ENCODE data around the gene ATP5PB. TPM values are rescaled to one million over a fixed set of nuclear protein-coding genes. Genes with fewer than 3 reads are reported as not detected.

The ATP5PB gene
- total RNA-seq, 1 donor from 2014 or later = 112 TPM

DNA sequence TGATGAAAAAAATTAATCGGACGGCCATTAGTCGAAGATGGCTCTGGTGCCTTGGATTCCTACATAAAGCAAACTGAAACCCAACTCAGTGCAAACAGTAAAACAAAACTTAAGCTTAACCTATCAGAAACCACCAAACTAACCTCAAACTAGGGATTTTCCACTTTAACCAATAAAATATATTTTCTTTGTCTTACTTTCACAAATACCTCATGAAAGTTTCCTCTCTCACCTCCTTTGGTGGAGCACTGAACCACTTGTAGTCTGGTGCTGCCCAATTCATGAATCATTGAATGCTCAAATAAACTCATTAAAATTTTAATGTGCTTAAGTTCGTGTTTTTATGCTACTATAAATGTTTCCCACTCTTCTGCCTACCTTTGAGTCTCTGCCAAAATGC lies 47.1 kb downstream of the ATP5PB start:
- intact Hi-C loops (cut with DNase I) = no loop called here
- no peak for DNase-seq (ENCODE audit: low spot score)
- no peak for ATAC-seq

DNA sequence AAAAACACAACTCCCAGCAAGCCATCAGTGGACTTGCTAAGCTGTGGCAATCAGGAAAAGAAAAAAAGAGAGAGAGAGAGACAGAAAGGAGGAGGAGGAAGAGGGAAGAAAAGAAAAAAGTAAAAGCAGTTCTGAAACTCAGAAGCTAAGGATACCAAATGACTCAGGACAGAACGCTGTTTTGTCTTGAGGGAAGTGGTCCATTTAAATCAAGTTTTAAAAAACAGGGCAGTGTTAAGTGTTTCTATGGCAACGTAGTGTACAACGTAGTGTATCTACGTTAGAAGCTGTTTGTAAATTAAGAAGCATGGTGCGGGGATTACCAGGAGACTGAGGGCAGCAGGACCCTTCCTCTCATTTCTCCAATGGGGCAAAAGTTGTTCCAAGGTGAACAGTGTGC lies 48.3 kb downstream of the ATP5PB start:
- ATAC-seq = no peak
- intact Hi-C loops (cut with DNase I) = no loop called here
- DNase-seq (ENCODE audit: low spot score) = no peak

DNA sequence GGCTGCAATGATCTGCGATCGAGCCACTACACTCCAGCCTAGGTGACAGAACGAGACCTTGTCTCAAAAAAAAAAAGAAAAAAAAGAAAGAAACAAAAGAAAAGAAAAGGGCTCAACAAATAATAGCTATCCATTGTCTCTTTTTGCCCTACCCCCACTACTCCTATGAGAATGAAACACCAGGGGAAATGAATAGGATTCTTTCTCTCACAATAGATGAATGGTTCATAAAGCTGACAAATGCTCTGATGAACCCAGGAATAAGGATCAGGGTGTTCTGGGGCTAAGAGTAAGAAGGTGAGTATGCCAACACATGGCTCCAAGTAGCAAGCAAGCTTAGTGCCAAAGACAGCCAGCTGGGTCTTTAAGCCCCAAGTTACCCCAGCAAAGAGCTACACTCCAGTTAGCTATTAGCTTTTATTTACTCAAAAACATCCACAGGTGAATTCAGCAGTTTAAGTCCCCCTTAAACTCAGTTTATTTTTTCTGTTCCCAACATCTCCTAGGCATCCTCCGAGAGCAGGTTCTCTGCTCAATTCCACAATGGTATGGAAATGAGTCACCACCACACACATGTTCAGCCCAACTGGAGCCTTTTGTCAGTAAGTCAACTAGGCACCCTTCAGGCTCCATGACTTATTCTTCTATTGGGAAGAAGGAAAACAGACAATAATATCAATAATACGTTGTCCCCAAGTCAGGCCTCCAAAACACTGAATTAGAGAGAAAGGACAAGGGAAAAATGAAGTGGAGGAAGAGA lies 49.9 kb downstream of the ATP5PB start:
- intact Hi-C loops (cut with DNase I) = no loop called here
- ATAC-seq (no peak), DNase-seq (ENCODE audit: low spot score) (no peak)

DNA sequence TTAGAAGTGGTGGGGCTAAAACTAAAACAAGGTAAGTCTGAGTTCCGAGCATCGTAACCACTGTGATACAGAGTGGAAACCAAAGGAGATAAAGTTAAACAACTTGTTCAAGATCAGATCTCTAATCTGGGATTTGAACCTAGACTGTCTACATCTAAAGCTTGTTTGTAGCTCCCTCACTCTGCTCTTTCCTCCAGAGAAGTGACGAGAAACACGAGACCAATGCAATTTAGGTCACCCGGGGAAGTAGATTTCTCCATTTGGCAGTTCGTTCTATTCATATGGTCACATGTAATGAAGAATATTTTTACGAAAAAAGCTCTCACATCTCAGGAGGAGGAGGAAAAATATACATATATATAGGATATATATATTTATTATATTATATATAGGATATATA lies 52.4 kb downstream of the ATP5PB start:
- ATAC-seq = no peak
- intact Hi-C loops (cut with DNase I) = loop anchor here (10.0 kb wide), 1 partner anchor 243 kb away; no protein-coding TSS in a partner anchor
- no peak for DNase-seq (ENCODE audit: low spot score)

DNA sequence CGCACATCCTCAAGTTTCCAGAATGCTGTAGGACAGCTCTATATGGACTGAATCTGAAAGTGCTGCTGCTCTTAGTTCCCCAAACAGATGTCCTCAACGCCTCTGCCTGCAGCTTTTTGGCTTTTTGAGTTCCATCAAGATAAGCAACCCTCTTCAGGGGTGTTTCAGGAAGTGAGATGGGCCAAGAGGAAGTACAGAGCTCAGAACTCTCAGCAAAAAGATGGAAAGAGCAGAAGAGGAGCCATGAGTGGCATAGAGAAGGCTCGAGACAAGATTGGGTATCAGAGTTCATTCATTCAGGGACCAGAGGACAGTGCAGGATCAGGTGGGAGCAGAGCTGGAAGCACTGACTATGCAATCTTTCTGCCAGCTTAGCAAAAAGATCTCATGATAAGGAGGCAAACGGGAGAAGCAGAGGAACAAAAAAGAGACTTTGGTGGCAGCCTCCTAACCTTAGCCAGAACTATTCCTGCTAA lies 54.4 kb downstream of the ATP5PB start, which contains the start of the genes ADORA3 and TMIGD3:
Gene ADORA3 (minus strand): TSS at position 49 of the 476 bp plus-strand sequence. CDS start 279 bp downstream, outside the sequence.
Gene TMIGD3 (minus strand): TSS at position 49 of the 476 bp plus-strand sequence. CDS start 279 bp downstream, outside the sequence.
- ATAC-seq = no peak
- intact Hi-C loops (cut with DNase I) = loop anchor here (10.0 kb wide), 1 partner anchor 241 kb away; no protein-coding TSS in a partner anchor
- DNase-seq (ENCODE audit: low spot score) = no peak

DNA sequence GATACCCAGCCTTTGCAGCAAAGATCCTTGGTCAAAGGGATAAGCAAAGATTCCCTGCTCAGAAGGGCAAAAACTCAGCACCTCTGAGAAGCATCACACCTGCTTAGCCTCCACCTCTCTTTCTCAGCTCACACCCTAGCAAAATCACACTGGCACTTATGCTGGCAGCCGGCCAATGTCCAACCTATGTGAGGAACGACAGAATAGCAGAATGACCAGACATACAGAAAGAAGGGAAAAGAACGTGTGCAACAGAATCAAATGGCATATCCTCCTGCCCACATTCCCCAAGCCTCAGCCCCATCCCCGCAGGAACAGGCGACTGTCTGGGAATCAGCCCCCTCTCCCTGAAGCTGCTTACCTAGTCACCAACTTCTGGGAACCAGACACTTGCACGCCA lies 54.8 kb downstream of the ATP5PB start:
- intact Hi-C loops (cut with DNase I) = loop anchor here (10.0 kb wide), 1 partner anchor 241 kb away; no protein-coding TSS in a partner anchor
- DNase-seq (ENCODE audit: low spot score) (no peak), ATAC-seq (no peak)

DNA sequence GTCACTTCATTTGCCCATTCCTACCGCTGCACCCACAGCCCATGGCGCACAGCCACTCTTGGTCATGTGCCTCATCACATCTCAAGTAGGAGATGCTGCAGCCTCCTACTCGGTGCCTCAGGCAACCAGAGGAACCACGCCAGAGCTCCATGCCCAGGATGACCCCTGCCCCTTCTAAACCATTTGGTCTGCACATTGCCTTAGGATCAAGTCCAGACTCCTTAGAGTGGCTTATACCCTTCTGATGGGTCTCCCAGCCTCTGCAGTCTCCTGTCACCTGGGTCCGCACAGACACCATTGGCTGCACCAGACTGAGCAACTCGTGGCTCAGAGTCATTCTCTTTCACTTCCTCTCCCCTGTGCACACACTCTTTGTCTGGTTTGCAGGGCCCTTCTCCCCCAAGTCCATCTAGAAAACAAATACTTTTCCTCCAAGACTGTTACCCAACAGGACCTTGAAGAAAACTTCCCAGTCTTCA lies 56.4 kb downstream of the ATP5PB start:
- DNase-seq (ENCODE audit: low spot score) (no peak), ATAC-seq (no peak)
- intact Hi-C loops (cut with DNase I) = loop anchor here (5.0 to 10.0 kb wide), 2 partner anchors 147 to 239 kb away; no protein-coding TSS in a partner anchor

DNA sequence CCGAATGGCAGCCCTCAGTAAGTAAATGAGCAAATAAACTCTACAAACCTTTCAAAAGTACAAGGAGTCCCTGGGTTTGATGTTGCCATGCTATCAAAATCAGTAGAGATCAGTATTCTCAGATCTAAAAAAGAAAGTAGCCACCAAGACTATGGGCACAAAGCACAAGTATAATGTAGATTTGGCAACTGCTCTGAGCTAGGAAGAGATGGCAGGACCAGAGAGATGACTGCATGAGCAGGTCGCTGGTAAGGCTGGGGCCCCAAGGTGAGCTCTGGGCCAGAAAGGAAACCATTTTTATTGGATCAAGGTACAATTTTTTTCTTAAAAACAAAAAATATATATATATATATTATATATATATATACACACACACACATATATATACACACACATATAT lies 57.3 kb downstream of the ATP5PB start:
- intact Hi-C loops (cut with DNase I) = loop anchor here (5.0 to 10.0 kb wide), 2 partner anchors 146 to 238 kb away; no protein-coding TSS in a partner anchor
- DNase-seq (ENCODE audit: low spot score) = no peak
- no peak for ATAC-seq

DNA sequence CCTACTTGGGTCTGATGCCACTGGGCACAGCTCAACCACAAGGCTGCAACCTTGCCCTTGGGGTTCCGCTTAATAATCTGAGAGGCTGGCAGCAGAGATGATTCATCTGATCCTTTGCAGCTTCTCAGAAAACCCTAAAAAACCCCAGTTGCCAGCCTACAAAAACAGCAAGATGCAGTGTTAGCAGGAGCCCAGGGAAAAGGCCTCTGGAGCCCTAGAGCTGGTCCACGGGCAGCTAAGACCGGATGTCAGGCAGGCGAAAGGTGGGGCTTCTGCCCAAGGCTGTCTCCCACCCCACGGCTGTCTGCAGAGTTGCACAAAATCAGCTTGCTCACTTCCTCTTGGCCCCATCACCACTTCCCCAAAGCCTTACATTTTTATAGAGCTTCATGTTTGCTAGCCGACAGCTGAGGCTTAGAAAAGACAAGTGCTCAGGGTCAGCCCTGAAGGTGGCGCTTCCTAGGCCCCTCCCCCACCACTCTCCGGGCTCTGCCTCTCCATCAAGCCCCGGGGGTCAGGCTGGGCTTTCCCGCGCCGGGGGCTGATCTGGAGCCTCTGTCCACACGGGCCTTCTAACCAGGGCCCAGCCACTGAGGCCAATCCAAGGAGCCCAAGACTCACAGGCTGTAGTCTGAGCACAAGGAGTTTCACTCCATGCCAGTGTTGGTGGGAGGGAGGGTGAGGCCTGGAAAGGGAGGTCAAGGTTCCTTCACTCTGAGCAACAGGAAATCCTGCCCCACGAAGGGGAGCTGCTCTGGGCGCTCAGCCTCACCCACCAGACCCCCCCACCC lies 58.3 kb downstream of the ATP5PB start:
- peak; percentile 87 for DNase-seq (ENCODE audit: low spot score)
- peak; percentile 87 for ATAC-seq
- intact Hi-C loops (cut with DNase I) = loop anchor here (5.0 to 10.0 kb wide), 2 partner anchors 145 to 237 kb away; no protein-coding TSS in a partner anchor

DNA sequence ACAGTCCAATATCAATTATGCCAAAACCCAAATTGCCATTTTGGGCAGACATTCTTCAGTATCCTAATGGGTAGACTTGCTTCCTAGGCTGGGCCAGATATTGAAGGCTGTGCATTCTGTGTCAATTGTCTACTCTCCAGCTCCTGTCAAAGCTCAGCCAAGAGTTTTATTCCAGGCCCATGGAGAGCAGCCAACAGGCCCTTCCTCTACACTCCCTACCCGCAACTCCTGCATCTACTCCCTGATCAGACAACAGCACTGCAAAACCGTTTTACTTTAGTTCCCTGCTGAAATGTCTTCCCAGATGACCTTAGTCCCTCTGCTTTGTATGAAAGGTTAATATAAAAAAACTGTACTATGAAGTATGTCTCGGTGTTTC lies 60.7 kb downstream of the ATP5PB start:
- DNase-seq (ENCODE audit: low spot score) (no peak), ATAC-seq (no peak)
- intact Hi-C loops (cut with DNase I) = loop anchor here (5.0 to 10.0 kb wide), 2 partner anchors 142 to 235 kb away; no protein-coding TSS in a partner anchor

DNA sequence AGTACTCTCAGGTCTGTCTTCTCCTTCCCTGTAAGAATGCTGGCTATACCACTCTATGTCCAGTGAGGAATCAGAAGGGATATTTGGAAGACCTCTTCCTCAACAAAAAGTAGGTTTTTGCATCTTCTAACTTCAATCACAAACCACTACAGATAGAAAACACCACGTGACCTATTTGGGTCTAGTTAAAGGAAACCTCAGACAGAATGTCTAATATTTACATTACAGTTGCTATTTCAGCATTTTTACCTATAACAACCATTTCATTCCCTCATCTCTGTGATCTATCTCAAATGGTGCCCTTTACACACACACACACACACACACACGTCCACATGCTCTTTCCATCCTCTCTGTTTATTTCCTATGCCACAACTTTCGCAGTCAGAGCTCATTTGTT lies 62.1 kb downstream of the ATP5PB start:
- no peak for DNase-seq (ENCODE audit: low spot score)
- intact Hi-C loops (cut with DNase I) = no loop called here
- no peak for ATAC-seq

Other genes with a start within 250 kb of the ATP5PB start
- 14.6 TPM for gene DENND2D, start 248.8 kb upstream of the ATP5PB start, total RNA-seq
- 3.3 TPM for gene CHI3L2, start 221.8 kb upstream of the ATP5PB start, total RNA-seq
- not detected for gene CHIA, start 158.6 kb upstream of the ATP5PB start, total RNA-seq
- 3.1 TPM for gene OVGP1, start 21.7 kb upstream of the ATP5PB start, total RNA-seq
- 16.4 TPM for gene WDR77, start 208 bp upstream of the ATP5PB start, total RNA-seq
- 15.9 TPM for gene C1orf162, start 24.5 kb downstream of the ATP5PB start, total RNA-seq
- gene ADORA3, start 54.2 kb downstream of the ATP5PB start, total RNA-seq = 3.8 TPM
- 1.2 TPM for gene TMIGD3, start 54.2 kb downstream of the ATP5PB start, total RNA-seq
- gene RAP1A, start 170.3 kb downstream of the ATP5PB start, total RNA-seq = 97.0 TPM